HG03342 (cell line): ENCODE results near the gene BBS9.
"Not testable (repeated sequence)": the region's sequence is repeated elsewhere in the genome, so short reads cannot be mapped to it uniquely, and the experiment has no call there.

Experiments used
- ATAC-seq: cut with Tn5 transposase; IDR thresholded peaks from one replicate; pipeline ENCODE4 v1.9.1; 2021; ENCODE audit warnings: mild to moderate bottlenecking, moderate library complexity; ENCODE audit not compliant: unreplicated experiment

BBS9 gene

GRCh38 chr7:33193308-33193864 is 64.0 kb downstream of the BBS9 start:
- no peak for ATAC-seq

- ATAC-seq = no peak
Observed at GRCh38 chr7:33195264-33195663, 65.9 kb downstream of the BBS9 start.

- ATAC-seq = no peak
Observed at GRCh38 chr7:33196221-33196620, 66.9 kb downstream of the BBS9 start.

GRCh38 chr7:33200282-33200681 is 70.9 kb downstream of the BBS9 start:
- no peak for ATAC-seq

- no peak for ATAC-seq
Observed at GRCh38 chr7:33201821-33202220, 72.5 kb downstream of the BBS9 start.

- ATAC-seq = no peak
Observed at GRCh38 chr7:33210958-33211357, 81.6 kb downstream of the BBS9 start.

- ATAC-seq = no peak
Observed at GRCh38 chr7:33212144-33212543, 82.8 kb downstream of the BBS9 start.

GRCh38 chr7:33215992-33216391 is 86.6 kb downstream of the BBS9 start:
- no peak for ATAC-seq

- ATAC-seq = no peak
Observed at GRCh38 chr7:33217595-33217994, 88.2 kb downstream of the BBS9 start.

- not testable (repeated sequence) for ATAC-seq
Observed at GRCh38 chr7:33218841-33219535, 89.6 kb downstream of the BBS9 start.

GRCh38 chr7:33220231-33220630 is 90.9 kb downstream of the BBS9 start:
- ATAC-seq = no peak

GRCh38 chr7:33221390-33221789 is 92.0 kb downstream of the BBS9 start:
- no peak for ATAC-seq

- ATAC-seq = no peak
Observed at GRCh38 chr7:33232632-33233145, 103.3 kb downstream of the BBS9 start.

GRCh38 chr7:33233659-33234058 is 104.3 kb downstream of the BBS9 start:
- no peak for ATAC-seq

GRCh38 chr7:33237036-33237435 is 107.7 kb downstream of the BBS9 start:
- no peak for ATAC-seq

- ATAC-seq = no peak
Observed at GRCh38 chr7:33243319-33243881, 114.0 kb downstream of the BBS9 start.

- no peak for ATAC-seq
Observed at GRCh38 chr7:33248671-33249070, 119.3 kb downstream of the BBS9 start.

GRCh38 chr7:33250421-33250871 is 121.1 kb downstream of the BBS9 start:
- no peak for ATAC-seq

GRCh38 chr7:33251301-33251700 is 121.9 kb downstream of the BBS9 start:
- ATAC-seq = no peak

GRCh38 chr7:33258491-33258951 is 129.2 kb downstream of the BBS9 start:
- ATAC-seq = no peak

GRCh38 chr7:33261585-33261984 is 132.2 kb downstream of the BBS9 start:
- ATAC-seq = peak; percentile 71

GRCh38 chr7:33262476-33262875 is 133.1 kb downstream of the BBS9 start:
- no peak for ATAC-seq
